Measurements from ENCODE around the gene SLC25A4.
"Not testable (repeated sequence)": the region's sequence is repeated elsewhere in the genome, so short reads cannot be mapped to it uniquely, and the experiment has no call there.

Gene SLC25A4
- total RNA-seq: 7.4 to 18.3 (median 11.0) reads per million in 9 experiments

- H3K27ac Mint-ChIP-seq: peak within 1 kb of the TSS; percentile 85 to 90
- H3K9me3 Mint-ChIP-seq: no peaks in the 10 kb centered on the region
- H3K27me3 Mint-ChIP-seq: peaks cover 6 to 15% of the 10 kb centered on the region in 2 donors
- H3K36me3 Mint-ChIP-seq (ENCODE audit: insufficient read depth): peaks cover 10% of the 10 kb centered on the region
- peaks cover 10 to 24% of the 10 kb centered on the region in 2 donors for H3K4me1 Mint-ChIP-seq (ENCODE audit: low read depth in 2 of 2)
- ATAC-seq (replicated peaks): peak; percentile 92
- peak within 1 kb of the TSS; percentile 86 to 90 for H3K4me3 Mint-ChIP-seq
- peak; percentile 79 to 86 (median 83) for DNase-seq
These were observed at the start of gene SLC25A4 for GRCh38 chr4:185142912-185143600. SLC25A4 (plus strand) TSS chr4:185143266; CDS start chr4:185143373, 107 bp downstream.

DNA sequence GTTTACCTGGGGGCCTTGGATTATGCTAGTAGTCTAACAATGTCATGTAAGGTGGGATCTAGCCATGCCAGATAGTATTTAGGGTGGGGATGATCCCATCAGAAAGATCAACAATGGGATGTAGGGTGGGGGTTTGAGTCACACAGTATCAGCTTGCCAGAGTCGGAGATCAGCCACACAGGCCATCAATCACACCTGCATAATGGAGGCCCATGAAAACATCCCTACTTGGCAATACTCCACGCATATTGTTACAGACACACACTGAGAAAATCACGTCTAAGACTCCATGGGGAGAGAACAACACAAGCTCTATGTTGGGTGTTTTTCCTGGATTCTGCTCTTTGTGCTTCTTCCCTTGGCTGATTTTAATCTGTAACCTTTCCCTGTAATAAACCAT is 49.5 kb upstream of the SLC25A4 start:
- no peak for ATAC-seq (replicated peaks)
- no peaks in the 10 kb centered on the region for H3K4me1 Mint-ChIP-seq (ENCODE audit: low read depth in 2 of 2)

DNA sequence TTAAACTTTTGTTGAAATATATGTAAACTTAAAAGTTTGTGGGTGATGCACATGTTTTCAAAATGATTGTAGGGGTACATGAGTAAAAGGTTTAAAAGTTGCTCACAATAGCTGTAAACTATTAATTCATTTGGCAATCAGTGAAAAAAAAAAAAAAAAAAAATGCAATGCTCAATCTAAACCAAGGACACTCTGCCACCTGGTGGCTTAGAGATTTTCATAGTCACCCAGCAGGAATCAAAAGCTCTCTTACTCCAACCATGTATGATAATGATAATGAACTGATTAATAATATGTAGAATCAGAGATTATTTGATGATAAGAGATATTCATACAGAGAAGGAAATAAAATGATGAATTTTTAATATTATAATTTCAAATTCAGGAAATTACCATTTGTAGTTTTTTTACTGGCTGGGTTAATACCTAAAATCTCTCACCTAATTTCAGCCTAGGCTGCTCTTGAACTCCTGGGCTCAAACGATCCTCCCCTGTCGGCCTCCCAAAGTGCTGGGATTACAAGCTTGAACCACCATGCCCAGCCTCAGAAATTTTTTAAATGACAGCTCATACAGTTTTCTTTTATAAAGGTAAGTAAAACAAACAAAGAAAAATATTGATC is 46.9 kb upstream of the SLC25A4 start:
- ATAC-seq (replicated peaks) (no peak), DNase-seq (peak in 1 of 3 experiments; percentile 20)
- no peak overlapping the region for H3K4me3 Mint-ChIP-seq
- H3K4me1 Mint-ChIP-seq (ENCODE audit: low read depth in 2 of 2): no peaks in the 10 kb centered on the region
- H3K27me3 Mint-ChIP-seq: peaks cover 37 to 61% of the 10 kb centered on the region in 2 donors
- no peaks in the 10 kb centered on the region for H3K9me3 Mint-ChIP-seq
- no peak overlapping the region for H3K27ac Mint-ChIP-seq
- H3K36me3 Mint-ChIP-seq (ENCODE audit: insufficient read depth): peaks cover 4% of the 10 kb centered on the region

More for the DNA sequence above, 49.5 kb upstream of the SLC25A4 start:
- Mint-ChIP-seq H3K9me3 (no peaks in the 10 kb centered on the region), H3K4me3 (no peak overlapping the region), H3K27me3 (peaks cover 35 to 56% of the 10 kb centered on the region in 2 donors), H3K36me3 (ENCODE audit: insufficient read depth) (peaks cover 4% of the 10 kb centered on the region), H3K27ac (no peak overlapping the region)
- no peak for DNase-seq

- peaks cover 4% of the 10 kb centered on the region for H3K36me3 Mint-ChIP-seq (ENCODE audit: insufficient read depth)
- H3K27me3 Mint-ChIP-seq: peaks cover 43 to 57% of the 10 kb centered on the region in 2 donors
- no peaks in the 10 kb centered on the region for H3K9me3 Mint-ChIP-seq
- no peak for ATAC-seq (replicated peaks)
- no peak overlapping the region for H3K27ac Mint-ChIP-seq
- H3K4me3 Mint-ChIP-seq: no peak overlapping the region
- no peaks in the 10 kb centered on the region for H3K4me1 Mint-ChIP-seq (ENCODE audit: low read depth in 2 of 2)
- DNase-seq: no peak
These were observed 44.6 kb upstream of the SLC25A4 start for GRCh38 chr4:185098474-185098873.

- DNase-seq: no peak
- no peak for ATAC-seq (replicated peaks)
- Mint-ChIP-seq H3K27me3 (peaks cover 49 to 57% of the 10 kb centered on the region in 2 donors), H3K9me3 (no peaks in the 10 kb centered on the region), H3K36me3 (ENCODE audit: insufficient read depth) (peaks cover 4% of the 10 kb centered on the region), H3K4me1 (ENCODE audit: low read depth in 2 of 2) (no peaks in the 10 kb centered on the region), H3K4me3 (no peak overlapping the region), H3K27ac (no peak overlapping the region)
These were observed 43.9 kb upstream of the SLC25A4 start for GRCh38 chr4:185099024-185099682.

DNA sequence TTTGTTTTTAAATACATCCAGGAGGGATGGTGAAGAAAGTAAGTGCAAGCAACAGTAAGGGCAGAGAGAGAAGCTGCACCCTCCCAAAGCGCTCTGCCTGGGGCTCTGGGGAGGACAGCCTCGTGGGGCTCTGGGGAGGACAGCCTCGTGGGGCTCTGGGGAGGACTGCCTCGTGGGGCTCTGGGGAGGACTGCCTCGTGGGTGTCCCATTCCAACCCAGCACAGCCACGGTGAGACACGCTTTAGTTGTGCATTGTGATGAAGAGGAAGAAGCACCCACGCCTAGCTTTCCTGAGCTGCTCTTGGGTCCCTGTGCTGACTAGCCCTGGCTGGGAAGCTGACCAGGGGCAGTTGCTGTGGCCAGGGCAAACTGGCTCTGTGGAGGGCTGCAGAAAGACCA is 43.1 kb upstream of the SLC25A4 start:
- H3K4me3 Mint-ChIP-seq: no peak overlapping the region
- ATAC-seq (replicated peaks) (no peak), DNase-seq (no peak)
- no peaks in the 10 kb centered on the region for H3K9me3 Mint-ChIP-seq
- peaks cover 49 to 56% of the 10 kb centered on the region in 2 donors for H3K27me3 Mint-ChIP-seq
- H3K36me3 Mint-ChIP-seq (ENCODE audit: insufficient read depth): no peaks in the 10 kb centered on the region
- no peak overlapping the region for H3K27ac Mint-ChIP-seq
- H3K4me1 Mint-ChIP-seq (ENCODE audit: low read depth in 2 of 2): no peaks in the 10 kb centered on the region

- no peaks in the 10 kb centered on the region for H3K9me3 Mint-ChIP-seq
- DNase-seq (no peak), ATAC-seq (replicated peaks) (no peak)
- H3K4me1 Mint-ChIP-seq (ENCODE audit: low read depth in 2 of 2): no peaks in the 10 kb centered on the region
- no peak overlapping the region for H3K27ac Mint-ChIP-seq
- H3K27me3 Mint-ChIP-seq: peaks cover 45 to 51% of the 10 kb centered on the region in 2 donors
- H3K4me3 Mint-ChIP-seq: no peak overlapping the region
- H3K36me3 Mint-ChIP-seq (ENCODE audit: insufficient read depth): no peaks in the 10 kb centered on the region
These were observed 42.6 kb upstream of the SLC25A4 start for GRCh38 chr4:185100423-185100822.

DNA sequence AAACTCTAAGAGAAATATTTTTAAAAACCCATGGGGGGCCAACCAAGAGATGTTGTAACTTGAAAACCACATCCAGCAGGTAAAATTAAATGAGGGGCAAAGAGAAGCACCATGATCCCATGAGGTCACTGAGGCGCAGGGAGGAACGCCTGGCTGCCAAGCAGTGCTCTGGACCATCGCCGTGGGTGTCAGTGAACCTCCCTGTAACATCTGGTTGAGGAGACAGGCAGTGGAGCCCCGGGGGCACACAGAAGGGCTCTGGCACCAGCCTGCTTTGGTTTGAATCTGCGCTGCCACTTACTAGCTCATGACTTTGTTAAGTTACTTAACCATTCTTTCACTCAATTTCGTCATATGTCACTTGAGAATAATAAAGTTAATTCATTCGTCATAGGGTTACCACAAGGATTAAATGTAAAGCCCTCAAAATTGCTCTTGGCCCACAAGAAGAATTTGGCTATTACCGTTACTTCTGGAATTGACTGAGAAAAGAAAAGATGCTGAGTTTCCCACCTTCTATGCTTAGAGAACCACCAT is 41.6 kb upstream of the SLC25A4 start:
- Mint-ChIP-seq H3K27ac (no peak overlapping the region), H3K27me3 (peaks cover 43 to 48% of the 10 kb centered on the region in 2 donors), H3K4me3 (no peak overlapping the region), H3K4me1 (ENCODE audit: low read depth in 2 of 2) (no peaks in the 10 kb centered on the region), H3K36me3 (ENCODE audit: insufficient read depth) (no peaks in the 10 kb centered on the region), H3K9me3 (no peaks in the 10 kb centered on the region)
- ATAC-seq (replicated peaks): no peak
- DNase-seq: no peak

DNA sequence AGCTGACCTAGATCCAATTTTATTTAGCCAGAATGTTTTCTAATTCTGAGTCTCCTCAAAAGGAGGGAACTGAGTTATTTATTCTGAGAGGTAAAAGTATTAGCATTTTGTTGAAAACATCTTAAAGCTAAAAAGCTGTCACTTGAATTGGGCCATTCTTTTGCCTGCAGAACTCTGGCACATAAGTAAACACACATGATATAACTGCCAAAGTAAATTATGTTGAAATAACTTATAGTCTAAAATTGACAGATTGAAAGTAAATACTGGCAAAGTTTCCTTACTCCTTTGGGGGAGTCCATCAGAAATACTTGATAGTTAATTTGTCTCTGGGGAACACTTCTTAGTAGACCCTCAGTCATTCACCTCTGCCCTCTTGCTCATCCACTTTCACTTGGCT is 38.3 kb upstream of the SLC25A4 start:
- Mint-ChIP-seq H3K27me3 (peaks cover 41 to 62% of the 10 kb centered on the region in 2 donors), H3K4me3 (no peak overlapping the region), H3K36me3 (ENCODE audit: insufficient read depth) (peaks cover 3% of the 10 kb centered on the region), H3K27ac (no peak overlapping the region), H3K4me1 (ENCODE audit: low read depth in 2 of 2) (no peaks in the 10 kb centered on the region), H3K9me3 (no peaks in the 10 kb centered on the region)
- no peak for ATAC-seq (replicated peaks)
- no peak for DNase-seq

DNA sequence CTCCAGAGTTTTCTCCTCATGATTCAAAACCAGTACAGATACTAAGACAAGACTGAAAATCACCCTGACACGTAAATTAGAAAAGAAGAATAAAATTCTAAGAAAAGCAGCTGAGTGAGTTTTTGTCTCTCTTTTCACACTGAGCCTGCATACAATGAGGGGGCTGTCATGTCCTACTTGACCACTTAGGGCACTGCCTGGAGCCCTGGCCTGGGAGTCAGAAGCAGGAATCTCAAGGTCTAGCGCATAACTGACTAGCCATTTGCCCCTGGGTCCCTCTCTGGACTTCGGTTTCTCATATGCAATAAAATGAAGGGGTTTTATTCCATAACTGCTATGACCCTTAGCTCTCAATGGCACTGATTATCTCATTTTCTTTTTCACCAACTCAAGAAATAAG is 36.7 kb upstream of the SLC25A4 start:
- Mint-ChIP-seq H3K4me3 (no peak overlapping the region), H3K4me1 (ENCODE audit: low read depth in 2 of 2) (no peaks in the 10 kb centered on the region), H3K9me3 (no peaks in the 10 kb centered on the region), H3K27ac (no peak overlapping the region), H3K27me3 (peaks cover 36 to 56% of the 10 kb centered on the region in 2 donors), H3K36me3 (ENCODE audit: insufficient read depth) (peaks cover 3% of the 10 kb centered on the region)
- no peak for ATAC-seq (replicated peaks)
- no peak for DNase-seq

DNA sequence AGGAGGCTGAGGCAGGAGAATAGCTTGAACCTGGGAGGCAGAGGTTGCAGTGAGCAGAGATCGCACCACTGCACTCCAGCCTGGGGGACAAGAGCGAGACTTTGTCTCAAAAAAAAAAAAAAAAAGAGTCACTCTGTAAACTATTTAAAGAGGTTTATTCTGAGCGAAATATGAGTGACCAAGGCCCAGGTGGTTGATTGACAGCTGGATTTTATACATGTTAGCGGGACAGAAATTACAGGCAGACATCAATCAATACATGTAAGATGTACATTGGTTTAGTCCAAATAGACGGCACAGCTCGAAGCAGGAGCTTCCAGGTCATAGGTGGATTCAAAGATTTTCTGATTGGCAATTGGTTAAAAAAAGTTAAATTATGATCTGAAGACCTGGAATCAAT is 35.5 kb upstream of the SLC25A4 start:
- not testable (repeated sequence) for H3K27ac Mint-ChIP-seq; H3K9me3 Mint-ChIP-seq; H3K4me1 Mint-ChIP-seq (ENCODE audit: low read depth in 2 of 2); ATAC-seq (replicated peaks); DNase-seq; H3K4me3 Mint-ChIP-seq; H3K36me3 Mint-ChIP-seq (ENCODE audit: insufficient read depth)
- peaks cover 27 to 45% of the 10 kb centered on the region in 2 donors for H3K27me3 Mint-ChIP-seq

GRCh38 chr4:185108185-185108584 is 34.9 kb upstream of the SLC25A4 start:
- Mint-ChIP-seq H3K36me3 (ENCODE audit: insufficient read depth) (peaks cover 3% of the 10 kb centered on the region), H3K27me3 (peaks cover 21 to 44% of the 10 kb centered on the region in 2 donors), H3K9me3 (no peaks in the 10 kb centered on the region), H3K27ac (no peak overlapping the region), H3K4me3 (no peak overlapping the region), H3K4me1 (ENCODE audit: low read depth in 2 of 2) (no peaks in the 10 kb centered on the region)
- no peak for DNase-seq
- no peak for ATAC-seq (replicated peaks)

DNA sequence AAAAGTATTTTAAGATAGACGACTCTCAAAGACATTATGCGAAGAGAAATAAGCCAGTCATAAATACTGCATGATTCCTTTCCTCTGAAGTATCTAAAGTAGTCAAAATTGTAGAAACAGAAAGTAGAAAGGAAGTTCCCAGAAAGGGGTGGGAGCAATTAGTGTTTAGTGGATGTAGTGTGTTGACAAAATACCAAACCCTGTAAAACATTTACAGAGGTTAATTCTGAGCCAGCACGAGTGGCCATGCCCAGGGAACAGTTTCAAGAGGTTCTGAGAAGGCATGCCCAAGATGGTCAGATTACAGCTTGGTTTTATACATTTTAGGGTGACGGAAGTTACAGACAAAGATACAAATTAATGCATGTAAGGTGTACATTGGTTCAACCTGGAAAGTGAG is 34.4 kb upstream of the SLC25A4 start:
- DNase-seq (no peak), ATAC-seq (replicated peaks) (no peak)
- Mint-ChIP-seq H3K9me3 (no peaks in the 10 kb centered on the region), H3K36me3 (ENCODE audit: insufficient read depth) (peaks cover 3% of the 10 kb centered on the region), H3K27ac (no peak overlapping the region), H3K4me3 (no peak overlapping the region), H3K27me3 (peaks cover 18 to 45% of the 10 kb centered on the region in 2 donors), H3K4me1 (ENCODE audit: low read depth in 2 of 2) (no peaks in the 10 kb centered on the region)

Measured in effector memory CD8-positive, alpha-beta T cell (primary cell).